GM19438 (cell line): Measurements from ENCODE around the gene PCOLCE2.

Source experiments
- ATAC-seq: cut with Tn5 transposase; IDR thresholded peaks from one replicate; pipeline ENCODE4 v1.9.1; 2021; ENCODE audit warnings: low read depth; ENCODE audit not compliant: unreplicated experiment

The PCOLCE2 gene

GRCh38 chr3:142817356-142817755 is 71.5 kb downstream of the PCOLCE2 start:
- ATAC-seq = no peak

GRCh38 chr3:142815803-142816202 is 73.1 kb downstream of the PCOLCE2 start:
- ATAC-seq = no peak

GRCh38 chr3:142809259-142809658 is 79.6 kb downstream of the PCOLCE2 start:
- ATAC-seq = no peak

- ATAC-seq = no peak
Measured at GRCh38 chr3:142808103-142808917, 80.6 kb downstream of the PCOLCE2 start.

GRCh38 chr3:142802891-142803290 is 86.0 kb downstream of the PCOLCE2 start:
- no peak for ATAC-seq

GRCh38 chr3:142801746-142802145 is 87.1 kb downstream of the PCOLCE2 start:
- no peak for ATAC-seq

- no peak for ATAC-seq
Measured at GRCh38 chr3:142796823-142797222, 92.1 kb downstream of the PCOLCE2 start.

GRCh38 chr3:142795332-142795731 is 93.6 kb downstream of the PCOLCE2 start:
- no peak for ATAC-seq

GRCh38 chr3:142794508-142794907 is 94.4 kb downstream of the PCOLCE2 start:
- no peak for ATAC-seq

GRCh38 chr3:142787719-142788118 is 101.2 kb downstream of the PCOLCE2 start:
- no peak for ATAC-seq

- ATAC-seq = no peak
Measured at GRCh38 chr3:142785996-142786395, 102.9 kb downstream of the PCOLCE2 start.

- ATAC-seq = no peak
Measured at GRCh38 chr3:142784228-142784627, 104.7 kb downstream of the PCOLCE2 start.

- no peak for ATAC-seq
Measured at GRCh38 chr3:142782616-142783015, 106.3 kb downstream of the PCOLCE2 start.

- ATAC-seq = no peak
Measured at GRCh38 chr3:142779591-142779990, 109.3 kb downstream of the PCOLCE2 start.

GRCh38 chr3:142778541-142778940 is 110.3 kb downstream of the PCOLCE2 start:
- ATAC-seq = no peak

GRCh38 chr3:142777927-142778326 is 111.0 kb downstream of the PCOLCE2 start:
- no peak for ATAC-seq

- no peak for ATAC-seq
Measured at GRCh38 chr3:142768338-142768737, 120.5 kb downstream of the PCOLCE2 start.
